HG02610 (cell line): ENCODE results near the gene MON1B.
"Not testable (repeated sequence)": the region's sequence is repeated elsewhere in the genome, so short reads cannot be mapped to it uniquely, and the experiment has no call there.

Experiments
- ATAC-seq: cut with Tn5 transposase; IDR thresholded peaks from one replicate; pipeline ENCODE4 v1.9.1; 2021; ENCODE audit warnings: mild to moderate bottlenecking, moderate library complexity; ENCODE audit not compliant: unreplicated experiment

The MON1B gene

DNA sequence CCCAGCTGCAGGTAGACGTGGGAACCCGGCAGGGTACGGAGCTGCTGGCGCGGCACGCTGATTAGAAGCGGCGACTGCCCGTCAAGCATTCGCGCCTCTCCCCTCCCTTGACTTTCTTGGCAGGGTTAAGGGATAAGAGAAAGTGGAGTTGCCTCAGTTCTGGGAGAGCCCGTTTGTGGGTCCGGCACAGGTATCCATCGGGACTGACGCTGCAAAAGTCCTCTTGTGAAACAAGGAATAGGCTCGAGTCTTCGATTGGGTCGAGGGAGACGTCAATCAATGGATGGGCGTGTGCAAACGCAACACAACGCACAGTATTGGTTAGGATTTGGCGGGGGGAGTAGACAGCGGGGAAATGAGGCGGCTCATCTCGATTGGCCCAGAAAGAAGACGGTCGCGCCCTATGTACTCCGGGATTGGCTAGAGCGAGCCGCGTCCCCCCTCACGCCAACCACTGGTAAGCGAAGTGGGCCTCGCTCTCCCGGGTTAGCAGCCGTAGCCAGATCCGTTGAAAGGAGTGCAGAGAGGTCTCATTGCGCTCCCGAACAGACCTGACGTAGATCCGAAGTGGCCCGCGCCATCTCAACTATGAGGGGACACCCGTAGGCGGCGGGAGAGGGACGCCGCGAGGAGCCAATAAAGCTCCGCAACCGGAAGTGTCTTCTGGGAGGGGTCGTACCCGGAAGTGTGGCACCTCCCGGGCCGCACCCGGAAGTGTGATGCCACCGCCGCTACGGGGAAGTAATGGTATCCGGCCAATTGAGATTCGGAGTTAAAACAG, at the start of gene MON1B:
TSS of gene MON1B (plus strand) at position 713 of the 781 bp plus-strand sequence. CDS start 296 bp downstream, outside the sequence.
- peak; percentile 98 for ATAC-seq

DNA sequence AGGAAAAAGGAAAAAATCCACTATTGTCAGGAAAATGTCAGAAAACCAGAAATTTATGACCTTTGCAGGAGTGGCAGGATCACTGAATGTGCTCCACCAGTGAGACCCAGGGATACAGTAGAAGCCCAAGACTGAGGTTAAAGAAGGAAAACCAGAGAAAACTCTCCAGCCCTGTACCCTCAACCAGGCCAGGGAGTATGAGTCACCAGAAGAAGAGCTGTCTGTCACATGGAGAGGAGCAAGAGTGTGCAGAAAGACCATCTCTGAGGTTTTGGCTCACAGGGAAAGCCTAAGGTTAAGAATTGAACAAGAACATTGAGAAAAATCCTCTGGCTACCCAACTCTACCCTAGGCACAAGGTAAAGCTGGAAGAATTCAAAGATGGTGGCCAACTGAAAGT, 47.6 kb upstream of the MON1B start:
- ATAC-seq, result no peak

DNA sequence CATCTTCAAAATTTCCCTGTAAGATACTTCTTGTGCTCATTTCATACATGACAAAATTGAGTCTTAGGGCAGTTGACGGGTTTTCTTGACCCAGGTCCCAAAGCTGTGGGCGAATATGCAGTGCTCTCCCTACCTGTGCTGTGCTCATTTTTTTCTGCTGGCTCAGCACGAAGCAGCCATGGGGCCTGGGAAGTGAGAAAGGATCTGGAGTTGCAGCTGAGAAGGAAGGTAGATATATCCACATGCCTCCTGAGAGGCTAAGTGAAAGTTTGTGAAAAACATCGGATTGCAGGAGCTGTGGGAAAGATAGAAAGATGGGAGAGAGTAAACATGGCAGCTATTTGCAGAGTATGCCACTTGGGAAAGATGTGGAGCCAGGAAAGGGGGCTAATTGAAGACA, 42.9 kb upstream of the MON1B start:
- no peak for ATAC-seq

DNA sequence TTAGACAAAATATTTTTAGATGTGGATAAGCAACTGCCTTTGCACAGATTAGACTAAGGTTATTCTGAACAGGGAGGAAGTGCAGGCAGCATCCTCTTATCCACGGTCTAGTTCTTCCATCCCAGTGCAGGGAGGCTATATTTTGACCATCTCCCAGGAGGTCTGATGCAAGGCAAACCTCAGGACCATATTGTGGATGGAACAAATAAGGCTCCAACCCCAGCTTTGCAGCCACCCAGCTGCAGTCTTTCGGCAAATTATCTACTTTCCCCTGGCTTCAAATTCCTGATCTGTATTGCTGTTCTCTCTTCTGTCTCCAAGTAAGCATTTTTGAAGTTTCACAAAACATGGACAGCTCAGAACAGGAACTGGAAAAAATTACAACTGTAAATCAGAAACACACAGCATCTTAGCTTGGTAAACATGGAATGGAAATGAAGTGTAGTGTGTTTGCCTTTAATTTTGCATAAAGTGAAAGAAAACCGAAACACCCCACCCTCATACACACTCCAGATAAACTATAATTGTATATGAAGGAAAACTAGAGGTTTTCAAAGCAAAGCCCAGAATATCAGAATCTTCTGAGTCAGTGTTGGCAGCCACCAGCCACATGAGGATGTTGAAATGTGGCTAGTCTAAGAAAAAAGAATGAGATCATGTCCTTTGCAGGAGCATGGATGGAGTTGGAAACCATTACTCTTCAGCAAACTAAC, 33.5 kb upstream of the MON1B start:
- ATAC-seq, result no peak

DNA sequence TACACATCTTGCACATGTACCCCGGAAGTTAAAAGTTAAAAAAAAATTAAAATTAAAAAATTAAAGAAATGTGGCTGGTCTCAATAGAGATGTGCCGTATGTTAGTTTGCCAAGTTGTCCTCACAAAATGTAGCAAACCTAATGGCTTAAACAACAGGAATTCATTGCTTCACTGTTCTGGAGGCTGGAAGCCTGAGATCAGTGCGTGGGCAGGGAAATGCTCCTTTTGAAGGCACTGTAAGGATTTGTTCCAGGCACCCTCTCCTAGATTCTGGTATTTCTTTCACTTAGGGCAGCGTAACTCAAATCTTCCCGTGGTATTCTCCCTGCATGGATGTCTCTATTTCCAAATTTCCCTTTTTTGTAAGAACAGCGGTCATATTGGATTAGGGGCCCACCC, 32.7 kb upstream of the MON1B start:
- no peak for ATAC-seq

DNA sequence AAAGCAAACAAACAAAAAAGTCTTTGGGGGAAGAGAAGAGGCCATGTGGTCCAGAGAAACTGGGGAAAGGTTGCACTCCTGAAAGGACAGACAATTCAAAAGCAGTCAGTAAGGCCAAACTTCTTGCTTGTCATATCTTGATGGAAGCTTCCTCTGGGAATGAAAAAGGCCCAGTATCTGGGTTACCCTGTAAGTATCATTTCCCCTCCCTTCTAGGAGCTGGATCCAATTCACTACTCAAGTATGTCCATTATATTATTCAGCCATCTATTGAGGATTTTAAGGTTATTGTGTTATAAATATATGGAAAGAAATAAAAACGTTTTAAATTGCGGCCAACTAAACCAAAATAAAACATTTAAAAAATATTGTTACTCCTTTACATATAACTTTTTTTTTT, 26.0 kb upstream of the MON1B start:
- no peak for ATAC-seq

DNA sequence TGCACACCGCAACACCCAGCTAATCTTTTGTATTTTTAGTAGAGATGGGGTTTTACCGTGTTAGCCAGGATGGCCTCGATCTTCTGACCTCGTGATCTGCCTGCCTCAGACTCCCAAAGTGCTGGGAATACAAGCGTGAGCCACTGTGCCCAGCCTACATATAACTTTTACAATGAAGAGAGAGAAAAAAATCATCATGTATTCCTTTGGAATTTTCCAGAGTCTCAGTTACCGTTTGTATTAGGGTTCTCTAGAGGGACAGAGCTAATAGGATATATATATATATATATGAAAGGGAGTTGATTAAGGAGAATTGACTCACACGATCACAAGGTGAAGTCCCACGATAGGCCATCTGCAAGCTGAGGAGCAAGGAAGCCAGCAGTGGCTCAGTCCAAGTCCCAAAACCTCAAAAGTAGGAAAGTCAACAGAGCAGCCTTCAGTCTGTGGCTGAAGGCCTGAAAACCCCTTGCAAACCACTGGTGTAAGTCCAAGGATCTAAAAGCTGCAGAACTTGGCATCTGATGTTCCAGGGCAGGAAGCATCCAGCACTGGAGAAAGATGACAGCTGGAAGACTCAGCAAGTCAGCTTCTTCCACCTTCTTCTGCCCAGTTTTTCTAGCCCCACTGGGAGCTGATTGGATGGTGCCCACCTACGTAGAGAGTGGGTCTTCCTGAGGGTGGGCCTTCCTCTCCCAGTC, 25.3 kb upstream of the MON1B start:
- ATAC-seq, result not testable (repeated sequence)

DNA sequence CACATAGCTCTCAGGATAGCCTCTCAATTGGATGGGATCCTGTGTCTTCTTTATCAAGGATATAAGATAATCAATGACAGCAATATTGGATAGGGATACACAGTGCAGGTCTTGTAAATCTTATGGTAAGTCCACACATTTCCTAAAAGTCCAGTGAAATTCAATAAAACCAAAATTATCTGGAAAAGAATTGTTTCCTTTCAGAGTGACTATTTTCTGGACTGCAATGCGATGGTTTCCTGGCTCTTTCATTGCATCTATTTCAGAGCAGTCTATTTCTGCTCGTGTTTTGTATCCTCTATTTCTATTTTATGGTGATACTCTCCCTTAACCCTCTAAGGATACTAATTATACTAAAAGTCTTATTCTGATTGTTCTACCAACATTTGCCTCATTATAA, 24.3 kb upstream of the MON1B start:
- ATAC-seq, result no peak

DNA sequence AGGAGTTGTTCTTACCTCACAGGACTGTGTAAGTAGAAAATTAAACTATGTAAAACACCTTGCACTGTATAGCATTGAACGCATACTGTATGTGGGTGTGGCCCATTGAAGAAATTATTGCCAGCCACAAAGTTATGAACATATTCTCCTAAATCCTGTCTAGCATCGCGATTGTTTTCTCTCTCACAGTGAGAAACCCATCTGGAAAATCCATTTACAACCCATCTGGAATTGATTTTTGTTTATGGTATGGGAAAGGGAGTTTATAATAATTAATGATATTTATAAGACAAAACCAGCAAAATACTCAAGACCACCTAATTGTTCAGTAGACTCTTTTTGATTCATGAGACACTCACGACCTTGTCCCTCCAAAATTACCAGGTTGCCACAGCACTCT, 22.1 kb upstream of the MON1B start:
- ATAC-seq, result no peak

DNA sequence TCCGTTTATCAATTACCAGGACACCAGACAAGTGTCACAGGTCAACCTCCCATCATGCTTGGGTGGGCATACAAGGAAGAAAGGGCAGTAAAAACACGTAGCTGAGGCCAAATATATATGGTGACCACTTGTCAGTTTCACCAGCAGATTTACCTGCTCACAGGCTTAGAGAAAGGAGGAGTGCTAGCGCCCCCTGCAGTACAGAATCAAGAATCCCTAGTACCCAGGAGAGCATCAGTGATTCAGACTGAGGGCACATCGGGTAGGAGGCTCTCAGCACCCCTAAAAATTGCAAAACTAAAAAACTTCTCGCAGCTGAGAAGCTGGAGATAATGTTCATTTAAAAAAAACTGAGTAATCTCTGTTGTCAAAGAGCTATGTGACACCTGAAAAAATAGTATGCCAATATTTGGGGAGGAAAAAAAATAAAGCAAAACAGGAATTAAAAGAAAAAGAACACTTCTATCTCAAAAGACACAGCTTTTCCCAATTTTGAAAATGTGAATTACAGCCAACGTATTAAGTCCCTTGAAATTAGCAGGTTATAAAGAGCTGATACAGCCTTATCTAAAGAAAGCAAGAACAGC, 21.2 kb upstream of the MON1B start:
- peak; percentile 60 for ATAC-seq

DNA sequence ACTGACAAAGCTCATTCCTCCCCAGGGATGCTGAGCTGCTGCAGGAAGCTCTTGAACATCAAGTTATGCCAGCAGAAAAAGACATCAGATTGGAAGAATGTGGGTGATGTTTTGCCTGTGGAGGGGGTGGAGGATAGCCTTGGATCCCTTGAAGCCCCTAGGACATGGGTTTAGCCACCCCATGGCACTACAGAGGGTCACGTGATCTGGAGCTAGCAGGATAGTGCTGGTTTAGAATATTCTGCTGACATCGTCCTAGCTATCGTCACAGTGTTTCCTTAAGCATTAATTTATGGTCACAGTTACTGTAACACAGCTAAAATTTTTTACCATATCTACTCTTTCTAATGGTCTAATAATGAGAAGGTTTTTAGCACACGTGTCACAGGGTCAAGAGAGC, 20.2 kb upstream of the MON1B start:
- ATAC-seq, result no peak

DNA sequence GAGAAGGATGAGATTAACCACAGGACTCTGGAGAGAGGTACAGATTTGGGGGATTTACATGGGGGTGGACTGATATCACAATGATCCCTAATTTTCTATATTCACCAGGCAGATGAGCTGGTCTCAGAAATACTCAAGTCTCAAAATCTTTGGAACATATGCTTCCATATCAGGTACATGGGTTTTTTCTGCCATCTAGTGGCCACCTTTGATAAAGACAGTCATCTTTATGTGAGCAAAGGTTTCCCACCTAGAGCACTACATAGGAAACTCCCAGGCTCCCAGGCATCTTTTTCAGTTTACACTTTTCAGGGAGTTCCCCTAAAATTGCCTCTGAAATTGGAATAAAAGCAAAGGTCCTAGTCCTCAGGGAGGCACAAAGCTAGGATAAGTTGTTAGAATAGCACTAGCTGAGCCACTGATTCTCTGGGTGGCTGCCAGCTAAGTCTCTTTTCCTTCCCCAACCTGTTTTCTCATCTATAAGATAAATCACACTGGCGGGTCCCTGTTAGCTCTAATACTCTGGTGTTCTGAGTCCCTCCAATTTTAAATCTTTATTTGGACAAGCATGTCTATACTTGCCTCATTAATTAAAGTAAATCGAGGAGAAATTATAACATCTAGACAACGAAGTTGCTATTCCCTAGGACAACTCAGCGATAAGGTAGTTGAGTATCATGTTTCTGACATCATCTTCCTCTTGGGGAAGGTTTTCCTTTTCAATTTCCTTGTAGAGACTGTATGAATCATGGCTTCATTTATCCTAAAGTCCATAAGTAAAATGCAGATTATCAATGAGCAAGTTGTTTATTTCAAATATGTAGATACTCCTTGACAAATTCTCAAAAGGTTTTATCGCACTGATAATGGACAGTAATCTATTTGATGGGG, 19.0 kb upstream of the MON1B start:
- ATAC-seq, result peak; percentile 87

DNA sequence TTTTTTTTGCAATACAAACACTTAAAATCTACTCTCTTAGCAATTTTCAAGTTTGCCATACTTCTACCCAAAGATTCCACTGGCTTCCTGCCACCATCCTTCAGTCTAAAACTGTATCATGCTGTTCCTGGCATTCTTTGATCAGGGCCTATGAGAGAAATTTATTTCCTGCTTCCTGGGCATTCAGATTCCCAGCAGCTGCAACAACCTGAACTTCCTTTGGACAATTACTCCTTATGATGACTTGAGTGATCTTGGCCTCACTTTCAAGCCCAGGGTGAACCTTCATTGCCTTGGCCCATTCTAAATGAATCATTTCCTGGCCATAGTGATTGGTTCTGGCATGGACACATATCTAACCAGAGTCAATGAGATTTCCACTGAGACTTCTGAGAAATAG, 18.0 kb upstream of the MON1B start:
- no peak for ATAC-seq

DNA sequence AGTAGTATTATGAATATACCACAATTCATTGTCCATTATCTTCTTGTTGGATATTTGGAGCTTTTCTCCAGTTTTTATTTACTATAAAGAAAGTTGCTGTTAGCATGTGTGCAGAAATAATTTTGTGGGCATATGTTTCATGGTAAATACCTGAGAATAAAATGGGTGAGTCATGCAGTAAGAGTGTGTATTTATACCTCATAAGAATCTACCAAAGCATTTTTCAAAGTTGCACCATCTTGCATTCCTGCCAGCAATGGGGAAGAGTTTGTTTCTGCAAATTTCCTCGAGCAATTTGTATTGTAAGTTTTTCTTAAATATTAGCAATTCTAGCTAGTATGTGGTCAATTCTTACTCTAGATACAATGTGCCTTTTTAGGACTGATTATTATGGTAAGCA, 7.9 kb upstream of the MON1B start:
- ATAC-seq, result no peak

DNA sequence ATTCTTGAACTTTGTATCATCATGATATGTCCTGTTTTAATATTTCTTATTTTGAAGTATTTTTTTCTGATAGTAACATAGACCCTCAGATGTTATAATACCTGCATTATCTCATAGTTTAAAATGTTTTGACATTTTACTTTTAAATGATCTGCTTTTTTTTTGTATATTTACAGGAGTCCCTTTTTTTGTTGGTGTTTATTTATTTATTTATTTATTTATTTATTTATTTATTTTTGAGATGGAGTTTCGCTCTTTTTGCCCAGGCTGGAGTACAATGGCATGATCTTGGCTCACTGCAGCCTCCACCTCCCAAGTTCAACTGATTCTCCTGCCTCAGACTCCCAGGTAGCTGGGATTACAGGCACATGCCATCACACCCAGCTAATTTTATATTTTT, 4.7 kb upstream of the MON1B start:
- not testable (repeated sequence) for ATAC-seq

DNA sequence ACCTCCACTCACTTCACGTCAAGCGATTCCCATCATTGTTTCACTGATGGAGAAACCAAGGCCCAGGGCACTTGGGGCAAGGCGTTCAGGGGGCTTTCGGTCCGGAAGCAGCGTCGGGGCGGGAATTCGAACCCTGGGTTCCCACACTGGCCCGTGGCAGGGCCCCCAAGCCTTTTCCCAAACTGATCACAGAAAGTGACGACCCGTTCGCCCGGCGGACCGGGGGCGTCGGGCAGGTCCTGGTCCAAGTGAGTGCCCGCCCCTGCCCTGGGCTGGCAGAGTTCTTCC, 856 bp upstream of the MON1B start:
- ATAC-seq, result no peak

DNA sequence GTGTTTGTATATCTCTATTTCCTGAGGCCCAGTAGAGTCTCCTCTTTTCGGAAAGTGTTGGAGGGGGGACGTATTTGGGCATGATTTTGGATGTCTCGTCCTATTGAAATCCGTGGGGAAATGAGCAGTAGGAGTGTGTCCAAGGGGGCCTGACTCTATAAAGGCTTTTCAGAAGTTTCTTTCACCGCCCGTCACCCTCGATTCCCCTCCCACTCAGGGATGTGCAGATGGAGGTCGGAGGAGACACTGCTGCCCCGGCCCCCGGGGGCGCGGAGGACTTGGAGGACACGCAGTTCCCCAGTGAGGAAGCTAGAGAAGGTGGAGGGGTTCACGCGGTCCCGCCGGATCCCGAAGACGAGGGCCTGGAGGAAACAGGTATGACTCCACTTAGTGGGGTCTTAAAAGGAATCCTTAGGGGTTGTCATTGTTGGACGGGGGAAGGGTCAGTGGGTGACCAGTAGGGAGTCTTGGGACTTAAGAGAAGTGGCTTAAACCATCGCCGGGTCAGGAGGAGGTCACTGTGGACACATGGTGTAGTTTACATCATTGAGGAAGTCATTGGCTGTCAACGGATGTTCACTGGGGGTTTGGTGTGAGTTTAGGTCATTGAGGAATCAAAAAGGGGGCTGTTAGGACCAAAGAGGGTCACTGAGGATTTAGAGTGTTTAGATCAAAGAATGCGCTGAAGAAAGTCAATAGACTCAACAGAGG, 424 bp downstream of the MON1B start:
- no peak for ATAC-seq

DNA sequence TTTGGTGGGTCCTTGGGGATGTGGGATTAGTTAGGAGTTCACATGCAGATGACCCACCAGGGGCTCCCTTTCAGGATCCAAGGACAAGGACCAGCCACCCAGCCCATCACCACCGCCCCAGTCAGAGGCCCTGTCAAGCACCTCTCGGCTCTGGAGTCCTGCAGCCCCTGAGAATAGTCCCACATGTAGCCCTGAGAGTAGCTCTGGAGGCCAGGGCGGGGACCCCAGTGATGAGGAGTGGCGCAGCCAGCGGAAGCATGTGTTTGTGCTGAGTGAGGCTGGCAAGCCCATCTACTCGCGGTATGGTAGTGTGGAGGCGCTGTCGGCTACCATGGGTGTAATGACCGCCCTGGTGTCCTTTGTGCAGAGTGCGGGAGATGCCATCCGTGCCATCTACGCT, 2.4 kb downstream of the MON1B start:
- no peak for ATAC-seq

DNA sequence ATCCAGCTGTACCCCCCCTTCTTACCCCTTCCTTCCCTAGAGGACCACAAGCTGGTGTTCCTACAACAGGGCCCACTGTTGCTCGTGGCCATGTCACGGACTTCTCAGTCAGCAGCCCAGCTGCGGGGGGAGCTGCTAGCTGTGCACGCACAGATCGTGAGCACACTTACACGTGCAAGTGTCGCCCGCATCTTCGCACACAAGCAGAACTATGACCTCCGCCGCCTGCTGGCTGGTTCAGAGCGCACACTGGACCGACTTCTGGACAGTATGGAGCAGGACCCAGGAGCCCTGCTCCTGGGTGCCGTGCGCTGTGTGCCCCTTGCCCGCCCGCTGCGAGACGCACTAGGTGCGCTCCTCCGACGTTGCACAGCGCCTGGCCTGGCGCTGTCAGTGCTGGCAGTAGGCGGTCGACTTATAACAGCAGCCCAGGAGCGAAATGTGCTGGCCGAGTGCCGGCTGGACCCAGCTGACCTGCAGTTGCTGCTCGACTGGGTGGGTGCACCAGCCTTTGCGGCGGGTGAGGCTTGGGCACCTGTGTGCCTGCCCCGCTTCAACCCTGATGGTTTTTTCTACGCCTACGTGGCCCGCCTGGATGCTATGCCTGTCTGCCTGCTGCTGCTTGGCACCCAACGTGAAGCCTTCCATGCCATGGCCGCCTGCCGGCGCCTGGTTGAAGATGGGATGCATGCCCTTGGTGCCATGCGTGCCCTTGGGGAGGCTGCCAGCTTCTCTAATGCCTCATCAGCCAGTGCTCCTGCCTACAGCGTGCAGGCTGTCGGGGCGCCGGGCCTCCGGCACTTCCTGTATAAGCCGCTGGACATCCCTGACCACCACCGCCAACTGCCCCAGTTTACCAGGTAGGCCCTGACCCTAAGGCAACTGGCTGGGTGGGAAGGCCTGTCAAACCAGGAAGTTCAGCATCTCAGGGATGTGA, 3.6 kb downstream of the MON1B start:
- ATAC-seq, result no peak
